ENCODE measurements around the gene CLSTN3.

CLSTN3 gene

GRCh38 chr12:7125632-7126227 lies 4.4 kb upstream of the CLSTN3 start:
- H3K9me2 ChIP-seq (replicated peaks; ENCODE audit: insufficient read depth, low read length), result no peaks in the 10 kb centered on the region
- no peak overlapping the region for H3K4me3 ChIP-seq (ENCODE audit: low read length)
- no peak overlapping the region for H3K9ac ChIP-seq (ENCODE audit: low read length)
- no peak for TF ChIP-seq EZH2phosphoT487 (IDR thresholded peaks at IDR 0.05; ENCODE audit: low read length)
- no peak for TF ChIP-seq CTCF (IDR thresholded peaks at IDR 0.05; ENCODE audit: low read length)
- TF ChIP-seq EZH2 (optimal IDR thresholded peaks at IDR 0.05; ENCODE audit: low read depth, low read length), result no peak
- no peaks in the 10 kb centered on the region for H3K36me3 ChIP-seq (replicated peaks; ENCODE audit: insufficient read depth, low read length)
- H3K9me3 ChIP-seq (replicated peaks; ENCODE audit: insufficient read depth, low read length), result no peaks in the 10 kb centered on the region
- no peak overlapping the region for H3K4me2 ChIP-seq (ENCODE audit: low read depth, low read length)
- H3K27me3 ChIP-seq (replicated peaks; ENCODE audit: insufficient read depth, low read length), result no peaks in the 10 kb centered on the region
- peaks cover 3% of the 10 kb centered on the region; the same call in 1 of the 2 replicates for H3K4me1 ChIP-seq (ENCODE audit: low read length)
- H4K20me1 ChIP-seq (ENCODE audit: insufficient read depth, low read length), result no peaks in the 10 kb centered on the region
- no peak overlapping the region for H2AFZ ChIP-seq (ENCODE audit: low read length)
- no peak for DNase-seq
- H3K79me2 ChIP-seq (ENCODE audit: low read length), result no peaks in the 10 kb centered on the region
- H3K27ac ChIP-seq (ENCODE audit: low read length), result no peak overlapping the region
- H3F3A ChIP-seq (ENCODE audit: insufficient read depth, low read length), result 0 out of 2 replicates have a peak, but pooled peaks cover under 1% of the 10 kb centered on the region

GRCh38 chr12:7127916-7128626 lies 2.1 kb upstream of the CLSTN3 start:
- Histone ChIP-seq H3K9me2 (replicated peaks; ENCODE audit: insufficient read depth, low read length) (no peaks in the 10 kb centered on the region), H3K27me3 (replicated peaks; ENCODE audit: insufficient read depth, low read length) (no peaks in the 10 kb centered on the region), H3K9ac (ENCODE audit: low read length) (no peak overlapping the region), H3K79me2 (ENCODE audit: low read length) (no peaks in the 10 kb centered on the region), H3K4me1 (ENCODE audit: low read length) (peaks cover 10% of the 10 kb centered on the region; the same call in 1 of the 2 replicates), H3K27ac (ENCODE audit: low read length) (no peak overlapping the region), H2AFZ (ENCODE audit: low read length) (no peak overlapping the region), H3K9me3 (replicated peaks; ENCODE audit: insufficient read depth, low read length) (no peaks in the 10 kb centered on the region), H3K4me3 (ENCODE audit: low read length) (no peak overlapping the region), H3K4me2 (ENCODE audit: low read depth, low read length) (no peak overlapping the region), H4K20me1 (ENCODE audit: insufficient read depth, low read length) (no peaks in the 10 kb centered on the region), H3K36me3 (replicated peaks; ENCODE audit: insufficient read depth, low read length) (no peaks in the 10 kb centered on the region), H3F3A (ENCODE audit: insufficient read depth, low read length) (0 out of 2 replicates have a peak, but pooled peaks cover 3% of the 10 kb centered on the region)
- no peak for DNase-seq
- TF ChIP-seq EZH2 (optimal IDR thresholded peaks at IDR 0.05; ENCODE audit: low read depth, low read length) (no peak), CTCF (IDR thresholded peaks at IDR 0.05; ENCODE audit: low read length) (no peak), EZH2phosphoT487 (IDR thresholded peaks at IDR 0.05; ENCODE audit: low read length) (no peak)

- Histone ChIP-seq H3K9ac (ENCODE audit: low read length) (peak within 1 kb of the TSS; percentile 74; the same call in 1 of the 2 replicates), H3K9me3 (replicated peaks; ENCODE audit: insufficient read depth, low read length) (no peaks in the 10 kb centered on the region), H3K4me2 (ENCODE audit: low read depth, low read length) (peak within 1 kb of the TSS; percentile 98), H4K20me1 (ENCODE audit: insufficient read depth, low read length) (no peaks in the 10 kb centered on the region), H3K36me3 (replicated peaks; ENCODE audit: insufficient read depth, low read length) (no peaks in the 10 kb centered on the region), H3K79me2 (ENCODE audit: low read length) (no peaks in the 10 kb centered on the region), H3K4me3 (ENCODE audit: low read length) (peak within 1 kb of the TSS; percentile 96), H3F3A (ENCODE audit: insufficient read depth, low read length) (0 out of 2 replicates have a peak, but pooled peaks cover 3% of the 10 kb centered on the region), H3K27me3 (replicated peaks; ENCODE audit: insufficient read depth, low read length) (no peaks in the 10 kb centered on the region), H3K9me2 (replicated peaks; ENCODE audit: insufficient read depth, low read length) (no peaks in the 10 kb centered on the region), H3K4me1 (ENCODE audit: low read length) (peaks cover 10% of the 10 kb centered on the region; the same call in 1 of the 2 replicates), H2AFZ (ENCODE audit: low read length) (peak within 1 kb of the TSS; percentile 94), H3K27ac (ENCODE audit: low read length) (no peak within 1 kb of the TSS)
- DNase-seq, result no peak
- no peak for TF ChIP-seq CTCF (IDR thresholded peaks at IDR 0.05; ENCODE audit: low read length)
- TF ChIP-seq EZH2phosphoT487 (IDR thresholded peaks at IDR 0.05; ENCODE audit: low read length), result no peak
- no peak for TF ChIP-seq EZH2 (optimal IDR thresholded peaks at IDR 0.05; ENCODE audit: low read depth, low read length)
These were observed 1.4 kb upstream of the CLSTN3 start, which contains the start of gene RBP5 for GRCh38 chr12:7128681-7129286. Gene RBP5 (minus strand): TSS chr12:7128889. CDS start chr12:7128775, 114 bp downstream.
